WTC11 (cell line): ENCODE measurements around the gene BEND6.

ENCODE experiments used
- CREB1 ChIP-seq: sonication (generic); formaldehyde crosslinking; IDR thresholded peaks from 2 replicates; pipeline ENCODE4 v1.8.0; 2023; ENCODE audit warnings: mild to moderate bottlenecking, missing genetic modification reagents
- ELF4 ChIP-seq: sonication (generic); formaldehyde crosslinking; IDR thresholded peaks from 2 replicates; pipeline ENCODE4 v1.8.1; 2022; ENCODE audit warnings: low read depth, mild to moderate bottlenecking, moderate library complexity, missing genetic modification reagents
- FOXK1 ChIP-seq: sonication (generic); formaldehyde crosslinking; IDR thresholded peaks from 2 replicates; pipeline ENCODE4 v1.8.0; 2022; ENCODE audit warnings: mild to moderate bottlenecking, moderate library complexity, missing genetic modification reagents
- JAZF1 ChIP-seq: fragments of 250-450 bp; sonication (Bioruptor Pico); IDR thresholded peaks from 2 replicates; pipeline ENCODE4 v1.9.0; 2021; ENCODE audit warnings: moderate library complexity, mild to moderate bottlenecking, inconsistent platforms
- ZBTB21 ChIP-seq: sonication (generic); formaldehyde crosslinking; IDR thresholded peaks from 2 replicates; pipeline ENCODE4 v1.8.1; 2023; ENCODE audit warnings: mild to moderate bottlenecking, missing genetic modification reagents, borderline replicate concordance
- ZNF138 ChIP-seq: sonication (generic); formaldehyde crosslinking; conservative IDR thresholded peaks from 2 replicates; pipeline ENCODE4 v1.8.1; 2022; ENCODE audit warnings: mild to moderate bottlenecking, moderate library complexity, missing genetic modification reagents
- TF ChIP-seq, protein P1 (sequence below): fragments of 200-600 bp; IDR thresholded peaks from 2 replicates; pipeline ENCODE4 v1.8.0; 2022; ENCODE audit warnings: antibody characterized with exemption
- TF ChIP-seq, protein P2 (sequence below): sonication (generic); formaldehyde crosslinking; IDR thresholded peaks from 2 replicates; pipeline ENCODE4 v1.8.1; 2023; ENCODE audit warnings: mild to moderate bottlenecking, missing genetic modification reagents
- TF ChIP-seq, protein P3 (sequence below): sonication (generic); formaldehyde crosslinking; IDR thresholded peaks from 2 replicates; pipeline ENCODE4 v1.8.0; 2022; ENCODE audit warnings: mild to moderate bottlenecking, missing genetic modification reagents
- TF ChIP-seq, protein P4 (sequence below): sonication (generic); formaldehyde crosslinking; IDR thresholded peaks from 2 replicates; pipeline ENCODE4 v1.8.0; 2023; ENCODE audit warnings: mild to moderate bottlenecking, missing genetic modification reagents

DNA sequence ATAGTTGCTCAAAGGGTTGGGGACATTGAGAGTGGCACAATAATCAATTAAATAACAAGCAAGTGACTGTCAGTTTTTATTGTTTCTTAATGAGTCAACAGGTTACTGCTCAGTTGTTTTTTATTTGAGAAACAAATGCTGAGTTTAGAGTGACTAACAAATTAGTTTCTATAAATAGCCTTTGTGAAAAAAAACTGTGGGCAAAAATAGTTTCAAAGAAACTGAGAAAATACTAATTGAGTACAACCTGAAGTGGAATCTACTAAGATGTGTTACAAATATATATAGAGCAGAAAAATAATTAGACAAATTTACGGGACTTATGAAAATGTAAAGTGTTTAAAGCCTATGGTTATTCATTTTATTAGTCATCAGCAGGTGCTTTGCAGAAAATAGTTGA lies 22.3 kb downstream of the BEND6 start:
- TF ChIP-seq, protein P1, sequence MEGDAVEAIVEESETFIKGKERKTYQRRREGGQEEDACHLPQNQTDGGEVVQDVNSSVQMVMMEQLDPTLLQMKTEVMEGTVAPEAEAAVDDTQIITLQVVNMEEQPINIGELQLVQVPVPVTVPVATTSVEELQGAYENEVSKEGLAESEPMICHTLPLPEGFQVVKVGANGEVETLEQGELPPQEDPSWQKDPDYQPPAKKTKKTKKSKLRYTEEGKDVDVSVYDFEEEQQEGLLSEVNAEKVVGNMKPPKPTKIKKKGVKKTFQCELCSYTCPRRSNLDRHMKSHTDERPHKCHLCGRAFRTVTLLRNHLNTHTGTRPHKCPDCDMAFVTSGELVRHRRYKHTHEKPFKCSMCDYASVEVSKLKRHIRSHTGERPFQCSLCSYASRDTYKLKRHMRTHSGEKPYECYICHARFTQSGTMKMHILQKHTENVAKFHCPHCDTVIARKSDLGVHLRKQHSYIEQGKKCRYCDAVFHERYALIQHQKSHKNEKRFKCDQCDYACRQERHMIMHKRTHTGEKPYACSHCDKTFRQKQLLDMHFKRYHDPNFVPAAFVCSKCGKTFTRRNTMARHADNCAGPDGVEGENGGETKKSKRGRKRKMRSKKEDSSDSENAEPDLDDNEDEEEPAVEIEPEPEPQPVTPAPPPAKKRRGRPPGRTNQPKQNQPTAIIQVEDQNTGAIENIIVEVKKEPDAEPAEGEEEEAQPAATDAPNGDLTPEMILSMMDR: no peak
- TF ChIP-seq, protein P2, sequence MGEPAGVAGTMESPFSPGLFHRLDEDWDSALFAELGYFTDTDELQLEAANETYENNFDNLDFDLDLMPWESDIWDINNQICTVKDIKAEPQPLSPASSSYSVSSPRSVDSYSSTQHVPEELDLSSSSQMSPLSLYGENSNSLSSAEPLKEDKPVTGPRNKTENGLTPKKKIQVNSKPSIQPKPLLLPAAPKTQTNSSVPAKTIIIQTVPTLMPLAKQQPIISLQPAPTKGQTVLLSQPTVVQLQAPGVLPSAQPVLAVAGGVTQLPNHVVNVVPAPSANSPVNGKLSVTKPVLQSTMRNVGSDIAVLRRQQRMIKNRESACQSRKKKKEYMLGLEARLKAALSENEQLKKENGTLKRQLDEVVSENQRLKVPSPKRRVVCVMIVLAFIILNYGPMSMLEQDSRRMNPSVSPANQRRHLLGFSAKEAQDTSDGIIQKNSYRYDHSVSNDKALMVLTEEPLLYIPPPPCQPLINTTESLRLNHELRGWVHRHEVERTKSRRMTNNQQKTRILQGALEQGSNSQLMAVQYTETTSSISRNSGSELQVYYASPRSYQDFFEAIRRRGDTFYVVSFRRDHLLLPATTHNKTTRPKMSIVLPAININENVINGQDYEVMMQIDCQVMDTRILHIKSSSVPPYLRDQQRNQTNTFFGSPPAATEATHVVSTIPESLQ: no peak
- no peak for TF ChIP-seq ELF4 (CRISPR knock-in tag)
- no peak for TF ChIP-seq CREB1 (CRISPR knock-in tag)
- TF ChIP-seq, protein P3, sequence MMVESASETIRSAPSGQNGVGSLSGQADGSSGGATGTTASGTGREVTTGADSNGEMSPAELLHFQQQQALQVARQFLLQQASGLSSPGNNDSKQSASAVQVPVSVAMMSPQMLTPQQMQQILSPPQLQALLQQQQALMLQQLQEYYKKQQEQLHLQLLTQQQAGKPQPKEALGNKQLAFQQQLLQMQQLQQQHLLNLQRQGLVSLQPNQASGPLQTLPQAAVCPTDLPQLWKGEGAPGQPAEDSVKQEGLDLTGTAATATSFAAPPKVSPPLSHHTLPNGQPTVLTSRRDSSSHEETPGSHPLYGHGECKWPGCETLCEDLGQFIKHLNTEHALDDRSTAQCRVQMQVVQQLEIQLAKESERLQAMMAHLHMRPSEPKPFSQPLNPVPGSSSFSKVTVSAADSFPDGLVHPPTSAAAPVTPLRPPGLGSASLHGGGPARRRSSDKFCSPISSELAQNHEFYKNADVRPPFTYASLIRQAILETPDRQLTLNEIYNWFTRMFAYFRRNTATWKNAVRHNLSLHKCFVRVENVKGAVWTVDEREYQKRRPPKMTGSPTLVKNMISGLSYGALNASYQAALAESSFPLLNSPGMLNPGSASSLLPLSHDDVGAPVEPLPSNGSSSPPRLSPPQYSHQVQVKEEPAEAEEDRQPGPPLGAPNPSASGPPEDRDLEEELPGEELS: no peak
- no peak for TF ChIP-seq ZNF138 (CRISPR knock-in tag)
- TF ChIP-seq, protein P4, sequence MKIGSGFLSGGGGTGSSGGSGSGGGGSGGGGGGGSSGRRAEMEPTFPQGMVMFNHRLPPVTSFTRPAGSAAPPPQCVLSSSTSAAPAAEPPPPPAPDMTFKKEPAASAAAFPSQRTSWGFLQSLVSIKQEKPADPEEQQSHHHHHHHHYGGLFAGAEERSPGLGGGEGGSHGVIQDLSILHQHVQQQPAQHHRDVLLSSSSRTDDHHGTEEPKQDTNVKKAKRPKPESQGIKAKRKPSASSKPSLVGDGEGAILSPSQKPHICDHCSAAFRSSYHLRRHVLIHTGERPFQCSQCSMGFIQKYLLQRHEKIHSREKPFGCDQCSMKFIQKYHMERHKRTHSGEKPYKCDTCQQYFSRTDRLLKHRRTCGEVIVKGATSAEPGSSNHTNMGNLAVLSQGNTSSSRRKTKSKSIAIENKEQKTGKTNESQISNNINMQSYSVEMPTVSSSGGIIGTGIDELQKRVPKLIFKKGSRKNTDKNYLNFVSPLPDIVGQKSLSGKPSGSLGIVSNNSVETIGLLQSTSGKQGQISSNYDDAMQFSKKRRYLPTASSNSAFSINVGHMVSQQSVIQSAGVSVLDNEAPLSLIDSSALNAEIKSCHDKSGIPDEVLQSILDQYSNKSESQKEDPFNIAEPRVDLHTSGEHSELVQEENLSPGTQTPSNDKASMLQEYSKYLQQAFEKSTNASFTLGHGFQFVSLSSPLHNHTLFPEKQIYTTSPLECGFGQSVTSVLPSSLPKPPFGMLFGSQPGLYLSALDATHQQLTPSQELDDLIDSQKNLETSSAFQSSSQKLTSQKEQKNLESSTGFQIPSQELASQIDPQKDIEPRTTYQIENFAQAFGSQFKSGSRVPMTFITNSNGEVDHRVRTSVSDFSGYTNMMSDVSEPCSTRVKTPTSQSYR (CRISPR knock-in tag): no peak
- TF ChIP-seq FOXK1: no peak
- no peak for TF ChIP-seq ZBTB21 (CRISPR knock-in tag)
- no peak for TF ChIP-seq JAZF1 (CRISPR knock-in tag)
